Osteocyte (in vitro differentiated cells): ENCODE measurements around the gene TRMO. TPM values are rescaled to one million over a fixed set of nuclear protein-coding genes. Genes with fewer than 3 reads are reported as not detected.

Source experiments
- DNase-seq: peaks from one replicate; pipeline ENCODE4 v3.0.0; 2021; ENCODE audit warnings: mixed read lengths; ENCODE audit not compliant: unreplicated experiment; ENCODE audit errors: extremely low spot score
- H3K27ac Mint-ChIP-seq: one replicate; pipeline ENCODE4 v1.8.0; 2021; ENCODE audit warnings: mild to moderate bottlenecking, mixed read lengths; ENCODE audit not compliant: unreplicated experiment
- H3K27me3 Mint-ChIP-seq: one replicate; pipeline ENCODE4 v1.8.0; 2021; ENCODE audit warnings: mixed read lengths; ENCODE audit not compliant: unreplicated experiment
- H3K36me3 Mint-ChIP-seq: one replicate; pipeline ENCODE4 v1.8.0; 2021; ENCODE audit warnings: mixed read lengths; ENCODE audit not compliant: unreplicated experiment
- H3K4me1 Mint-ChIP-seq: one replicate; pipeline ENCODE4 v1.8.0; 2021; ENCODE audit warnings: mixed read lengths; ENCODE audit not compliant: unreplicated experiment
- H3K4me3 Mint-ChIP-seq: one replicate; pipeline ENCODE4 v1.8.0; 2021; ENCODE audit warnings: mild to moderate bottlenecking, moderate library complexity, mixed read lengths; ENCODE audit not compliant: unreplicated experiment
- H3K9me3 Mint-ChIP-seq: one replicate; pipeline ENCODE4 v1.8.0; 2021; ENCODE audit warnings: mixed read lengths; ENCODE audit not compliant: unreplicated experiment
- CTCF ChIP-seq: fragments of 200-600 bp; sonication (generic); IDR thresholded peaks from 2 replicates; pipeline ENCODE4 v1.5.0; 2021; ENCODE audit warnings: antibody characterized with exemption, mild to moderate bottlenecking, moderate library complexity
- total RNA-seq: library from RNA; stranded (reverse); gene quantifications from 2 replicates; pipeline ENCODE4 v1.2.1, GENCODE V29; 2021

TRMO gene
- total RNA-seq, 1 donor from 2014 or later: 10.6 TPM

GRCh38 chr9:97908705-97909104 is 13.6 kb downstream of the TRMO start:
- H3K4me3 Mint-ChIP-seq: no peak overlapping the region

GRCh38 chr9:97907632-97908031 is 14.7 kb downstream of the TRMO start:
- H3K9me3 Mint-ChIP-seq: no peaks in the 10 kb centered on the region
- H3K4me3 Mint-ChIP-seq: no peak overlapping the region
- H3K4me1 Mint-ChIP-seq: no peaks in the 10 kb centered on the region
- no peak overlapping the region for H3K27ac Mint-ChIP-seq
- H3K36me3 Mint-ChIP-seq: peaks cover 37% of the 10 kb centered on the region
- no peak for DNase-seq
- TF ChIP-seq CTCF: no peak
- H3K27me3 Mint-ChIP-seq: no peaks in the 10 kb centered on the region

More at GRCh38 chr9:97908705-97909104, 13.6 kb downstream of the TRMO start:
- Mint-ChIP-seq H3K27ac (no peak overlapping the region), H3K27me3 (no peaks in the 10 kb centered on the region), H3K4me1 (no peaks in the 10 kb centered on the region), H3K36me3 (peaks cover 47% of the 10 kb centered on the region), H3K9me3 (no peaks in the 10 kb centered on the region)
- DNase-seq: no peak
- no peak for TF ChIP-seq CTCF

GRCh38 chr9:97907046-97907445 is 15.3 kb downstream of the TRMO start:
- H3K4me3 Mint-ChIP-seq: no peak overlapping the region
- H3K9me3 Mint-ChIP-seq: no peaks in the 10 kb centered on the region
- H3K36me3 Mint-ChIP-seq: peaks cover 36% of the 10 kb centered on the region
- H3K4me1 Mint-ChIP-seq: no peaks in the 10 kb centered on the region
- no peak for TF ChIP-seq CTCF
- no peak overlapping the region for H3K27ac Mint-ChIP-seq
- H3K27me3 Mint-ChIP-seq: no peaks in the 10 kb centered on the region
- no peak for DNase-seq

- DNase-seq: no peak
- no peak for TF ChIP-seq CTCF
- H3K9me3 Mint-ChIP-seq: no peaks in the 10 kb centered on the region
- H3K27me3 Mint-ChIP-seq: no peaks in the 10 kb centered on the region
- no peak overlapping the region for H3K4me3 Mint-ChIP-seq
- peaks cover 36% of the 10 kb centered on the region for H3K36me3 Mint-ChIP-seq
- H3K27ac Mint-ChIP-seq: no peak overlapping the region
- no peaks in the 10 kb centered on the region for H3K4me1 Mint-ChIP-seq
Observed at GRCh38 chr9:97906236-97906831, 16.0 kb downstream of the TRMO start.

GRCh38 chr9:97905228-97905627 is 17.1 kb downstream of the TRMO start:
- H3K27ac Mint-ChIP-seq: no peak overlapping the region
- peaks cover 30% of the 10 kb centered on the region for H3K36me3 Mint-ChIP-seq
- H3K9me3 Mint-ChIP-seq: no peaks in the 10 kb centered on the region
- H3K4me1 Mint-ChIP-seq: no peaks in the 10 kb centered on the region
- no peaks in the 10 kb centered on the region for H3K27me3 Mint-ChIP-seq
- DNase-seq: no peak
- no peak for TF ChIP-seq CTCF
- no peak overlapping the region for H3K4me3 Mint-ChIP-seq
